BLaER1 treated with 17β-estradiol and CSF1 and Interleukin-3, amounts not matched to agents 10 nM and 100 nM (cell line): ENCODE data around the gene SCIN.
"Not testable (repeated sequence)": the region's sequence is repeated elsewhere in the genome, so short reads cannot be mapped to it uniquely, and the experiment has no call there.

Source experiments
- H3K27ac ChIP-seq, 11 experiments: shearing (Covaris generic); formaldehyde crosslinking; 2 replicates each; pipeline ENCODE4 v1.8.1; 2022
- H3K27me3 ChIP-seq, 11 experiments: shearing (Covaris generic); formaldehyde crosslinking; 2 replicates each; pipeline ENCODE4 v1.8.1; 2022
- H3K36me3 ChIP-seq, 11 experiments: shearing (Covaris generic); formaldehyde crosslinking; 2 replicates each; pipeline ENCODE4 v1.8.1; 2022
- H3K4me1 ChIP-seq, 10 experiments: shearing (Covaris generic); formaldehyde crosslinking; 2 replicates each; pipeline ENCODE4 v1.8.1; 2022
- H3K4me2 ChIP-seq, 11 experiments: shearing (Covaris generic); formaldehyde crosslinking; 2 replicates each; pipeline ENCODE4 v1.8.1; 2022
- H3K4me3 ChIP-seq, 10 experiments: shearing (Covaris generic); formaldehyde crosslinking; 2 replicates each; pipeline ENCODE4 v1.8.1; 2022
- H3K9ac ChIP-seq, 11 experiments: shearing (Covaris generic); formaldehyde crosslinking; 2 replicates each; pipeline ENCODE4 v1.8.1; 2022
- H3K9me3 ChIP-seq, 11 experiments: shearing (Covaris generic); formaldehyde crosslinking; replicated peaks in 1 of 11; 2 replicates each; pipeline ENCODE4 v1.8.1; 2022
- H4K20me1 ChIP-seq, 11 experiments: shearing (Covaris generic); formaldehyde crosslinking; 2 replicates each; pipeline ENCODE4 v1.8.1; 2022
- Cebpa-rat ChIP-seq, 11 experiments: shearing (Covaris generic); IDR thresholded peaks; 2 replicates each; pipeline ENCODE4 v1.8.1; 2022

SCIN gene

DNA sequence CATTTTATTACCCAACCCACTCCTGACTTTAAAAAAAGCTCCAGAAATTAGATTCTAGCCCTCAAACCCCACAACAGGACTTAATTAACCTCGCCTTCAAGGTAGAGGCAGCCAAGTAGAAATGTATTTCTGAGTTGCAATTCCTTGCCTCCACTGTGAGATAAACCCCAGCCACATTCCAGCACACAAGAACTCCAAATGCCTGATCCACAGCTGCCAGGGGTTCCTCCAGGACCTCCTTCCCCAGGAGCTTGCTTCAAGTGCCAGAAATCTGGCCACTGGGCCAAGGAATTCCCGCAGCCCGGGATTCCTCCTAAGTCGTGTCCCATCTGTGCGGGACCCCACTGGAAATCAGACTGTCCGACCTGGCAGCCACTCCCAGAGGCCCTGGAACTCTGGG, 91.1 kb downstream of the SCIN start:
- H4K20me1 ChIP-seq = no peaks in the 10 kb centered on the region
- no peak overlapping the region for H3K27ac ChIP-seq
- no peak overlapping the region for H3K9ac ChIP-seq
- no peak overlapping the region for H3K4me2 ChIP-seq
- no peaks in the 10 kb centered on the region for H3K27me3 ChIP-seq
- no peaks in the 10 kb centered on the region for H3K36me3 ChIP-seq
- no peaks in the 10 kb centered on the region for H3K4me1 ChIP-seq
- H3K9me3 ChIP-seq = no peaks in the 10 kb centered on the region
- H3K4me3 ChIP-seq = no peak overlapping the region
- TF ChIP-seq Cebpa-rat (IDR thresholded peaks at IDR 0.05) = no peak

DNA sequence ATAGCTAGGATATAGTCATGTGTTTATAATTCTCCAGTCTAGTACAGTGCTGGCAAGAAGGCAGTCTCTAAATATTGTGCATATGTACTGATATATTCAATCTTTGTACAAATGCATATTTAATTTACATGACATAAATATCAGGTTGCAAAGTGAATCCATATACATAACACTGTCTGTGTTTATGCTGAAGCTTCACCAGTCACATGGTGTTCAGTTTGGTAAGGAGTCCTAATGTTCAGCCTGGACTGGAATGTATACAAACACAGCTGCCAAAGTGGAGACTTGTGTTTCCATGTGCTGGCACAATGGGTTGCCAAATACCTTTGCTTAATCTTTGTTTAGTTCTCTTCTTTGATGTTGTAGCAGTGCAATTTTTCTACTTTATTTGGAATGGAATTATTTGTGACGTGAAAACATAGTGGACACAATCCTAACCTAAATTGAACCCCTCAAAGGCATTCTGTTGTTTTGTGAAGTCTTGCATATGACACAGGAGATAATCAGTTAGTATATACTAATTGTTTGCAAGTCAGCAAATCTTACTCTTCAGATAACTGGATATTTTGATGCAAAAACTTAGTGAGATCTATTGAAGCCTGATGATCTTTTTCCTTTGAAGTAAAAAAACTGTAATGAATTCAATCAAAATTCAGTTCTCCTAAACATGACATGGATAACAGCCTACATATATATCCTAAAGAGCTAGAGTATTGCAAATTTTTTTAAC, 99.6 kb downstream of the SCIN start:
- Histone ChIP-seq H3K4me1 (peaks cover 5 to 63% (median 22%) of the 10 kb centered on the region in 10 experiments; a peak in 18 of 20 replicates), H3K4me2 (peak overlapping the region in 10 of 11 experiments; percentile 0 to 86 (median 55); a peak in 18 of 22 replicates), H3K9me3 (peaks cover 0 to 6% (median 0%) of the 10 kb centered on the region in 11 experiments; a peak in 2 of 22 replicates), H4K20me1 (no peaks in the 10 kb centered on the region), H3K27ac (peak overlapping the region in 10 of 11 experiments; percentile 0 to 80 (median 59); a peak in 17 of 22 replicates), H3K27me3 (no peaks in the 10 kb centered on the region), H3K9ac (peak overlapping the region in 4 of 11 experiments; percentile 3 to 54 (median 34); a peak in 3 of 22 replicates), H3K4me3 (no peak overlapping the region; a peak in 1 of 20 replicates), H3K36me3 (no peaks in the 10 kb centered on the region)
- no peak for TF ChIP-seq Cebpa-rat (IDR thresholded peaks at IDR 0.05)

DNA sequence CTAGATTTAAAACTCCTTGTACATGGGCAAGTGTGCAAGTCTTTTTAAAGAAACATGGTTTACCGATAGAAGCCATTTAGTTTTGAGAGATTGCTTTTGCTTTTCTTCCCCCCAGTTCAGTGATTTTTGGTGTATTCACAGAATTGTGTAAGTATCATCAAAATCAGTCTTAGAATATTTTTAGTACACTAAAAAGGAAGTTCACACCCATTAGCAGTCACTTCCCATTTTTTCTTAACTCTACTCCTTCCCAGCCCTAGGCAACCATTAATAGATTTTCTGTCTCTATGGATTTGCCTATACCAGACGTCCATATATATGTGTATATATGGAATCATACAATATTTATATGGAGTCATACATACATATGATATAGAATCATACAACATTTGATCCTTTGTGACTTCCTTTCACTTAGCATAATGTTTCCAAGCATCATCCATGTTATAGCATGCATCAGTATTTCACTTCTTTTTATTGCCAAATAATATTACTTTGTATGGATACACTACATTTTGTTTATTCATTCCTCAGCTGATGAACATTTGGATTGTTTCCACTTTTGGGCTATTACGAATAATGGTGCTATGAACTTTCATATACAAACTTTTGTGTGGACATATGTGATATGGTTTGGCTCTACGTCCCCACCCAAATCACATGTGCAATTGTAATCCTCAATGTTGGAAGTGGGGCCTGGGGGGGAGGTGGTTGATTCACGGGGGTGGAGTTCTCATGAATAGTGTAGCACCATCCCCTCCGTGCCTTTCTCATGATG, 100.4 kb downstream of the SCIN start:
- no peaks in the 10 kb centered on the region for H4K20me1 ChIP-seq
- H3K4me2 ChIP-seq = peak overlapping the region in 10 of 11 experiments; percentile 0 to 86 (median 55); a peak in 18 of 22 replicates
- H3K9ac ChIP-seq = peak overlapping the region in 4 of 11 experiments; percentile 3 to 54 (median 34); a peak in 4 of 22 replicates
- H3K36me3 ChIP-seq = no peaks in the 10 kb centered on the region
- TF ChIP-seq Cebpa-rat (IDR thresholded peaks at IDR 0.05) = no peak
- peak overlapping the region in 10 of 11 experiments; percentile 0 to 80 (median 67); a peak in 17 of 22 replicates for H3K27ac ChIP-seq
- H3K9me3 ChIP-seq = peaks cover 0 to 10% (median 0%) of the 10 kb centered on the region in 11 experiments; a peak in 2 of 22 replicates
- no peaks in the 10 kb centered on the region for H3K27me3 ChIP-seq
- no peak overlapping the region; a peak in 1 of 20 replicates for H3K4me3 ChIP-seq
- H3K4me1 ChIP-seq = peaks cover 5 to 63% (median 22%) of the 10 kb centered on the region in 10 experiments; a peak in 18 of 20 replicates

DNA sequence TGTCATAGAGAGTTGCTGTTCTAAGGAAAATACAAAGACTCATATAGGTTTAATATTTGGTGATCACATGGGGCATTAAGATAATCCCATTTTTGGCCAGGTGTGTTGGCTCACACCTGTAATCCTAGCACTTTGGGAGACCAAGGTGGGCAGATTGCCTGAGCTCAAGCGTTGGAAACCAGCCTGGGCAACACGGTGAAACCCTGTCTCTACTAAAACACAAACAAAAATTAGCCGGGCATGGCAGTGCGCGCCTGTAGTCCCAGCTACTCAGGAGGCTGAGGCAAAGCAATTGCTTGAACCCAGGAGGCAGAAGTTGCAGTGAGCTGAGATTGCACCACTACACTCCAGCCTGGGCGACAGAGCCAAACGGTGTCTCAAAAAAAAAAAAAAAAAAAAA, 102.9 kb downstream of the SCIN start:
- H4K20me1 ChIP-seq, H3K9ac ChIP-seq, H3K4me3 ChIP-seq, H3K27me3 ChIP-seq, H3K27ac ChIP-seq, H3K36me3 ChIP-seq: not testable (repeated sequence)
- peaks cover 0 to 20% (median 0%) of the 10 kb centered on the region in 11 experiments; a peak in 5 of 22 replicates for H3K9me3 ChIP-seq
- peak overlapping the region in 4 of 11 experiments; percentile 27 to 55 (median 46); a peak in 6 of 22 replicates for H3K4me2 ChIP-seq
- peaks cover 5 to 51% (median 22%) of the 10 kb centered on the region in 10 experiments; a peak in 18 of 20 replicates for H3K4me1 ChIP-seq

DNA sequence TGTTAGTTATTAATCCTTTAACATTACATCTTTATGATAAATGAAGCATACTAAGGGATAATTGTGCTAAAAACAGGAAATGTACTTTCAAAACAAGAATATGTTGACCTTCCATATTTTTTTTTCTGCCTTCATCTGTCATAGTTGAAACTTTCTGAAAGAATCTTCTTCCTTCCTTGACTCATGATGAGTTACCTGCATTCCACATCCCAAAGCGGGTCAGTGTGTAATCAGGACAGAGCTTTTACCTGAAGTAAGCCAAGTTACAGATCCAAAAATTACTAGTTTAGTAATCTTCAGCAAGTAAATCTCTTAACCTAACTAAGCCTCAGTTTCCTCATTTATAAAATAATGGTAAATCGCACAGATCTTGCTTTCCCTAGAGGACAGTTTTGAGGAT, 103.5 kb downstream of the SCIN start:
- no peaks in the 10 kb centered on the region for H4K20me1 ChIP-seq
- no peak overlapping the region for H3K4me3 ChIP-seq
- no peak for TF ChIP-seq Cebpa-rat (IDR thresholded peaks at IDR 0.05)
- H3K9ac ChIP-seq = no peak overlapping the region
- peak overlapping the region in 3 of 11 experiments; percentile 43 to 55 (median 48); a peak in 5 of 22 replicates for H3K4me2 ChIP-seq
- peaks cover 0 to 20% (median 0%) of the 10 kb centered on the region in 11 experiments; a peak in 5 of 22 replicates for H3K9me3 ChIP-seq
- no peak overlapping the region for H3K27ac ChIP-seq
- peaks cover 5 to 48% (median 22%) of the 10 kb centered on the region in 10 experiments; a peak in 18 of 20 replicates for H3K4me1 ChIP-seq
- no peaks in the 10 kb centered on the region for H3K36me3 ChIP-seq
- H3K27me3 ChIP-seq = no peaks in the 10 kb centered on the region

DNA sequence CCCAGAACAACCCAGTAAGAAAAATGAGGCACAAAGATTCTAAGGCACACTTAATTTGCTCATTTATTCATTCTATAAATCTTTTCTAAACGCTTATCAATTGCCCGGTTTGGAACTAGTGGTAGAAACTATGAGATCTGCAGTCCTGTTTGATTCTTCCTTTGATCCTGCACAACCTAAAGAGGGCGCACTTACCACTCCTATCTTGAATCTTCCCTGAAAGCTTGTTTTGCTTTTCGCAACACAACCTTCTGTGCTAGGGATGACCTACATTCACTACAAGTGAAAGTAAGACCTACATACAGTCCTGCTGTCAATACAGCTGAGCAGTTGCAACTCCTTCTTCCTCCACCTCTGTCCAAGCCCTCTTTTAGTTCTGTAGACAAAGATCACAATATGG, 104.3 kb downstream of the SCIN start:
- Histone ChIP-seq H3K9me3 (peaks cover 0 to 20% (median 0%) of the 10 kb centered on the region in 11 experiments; a peak in 5 of 22 replicates), H3K4me2 (no peak overlapping the region), H3K9ac (no peak overlapping the region), H4K20me1 (no peaks in the 10 kb centered on the region), H3K27ac (no peak overlapping the region), H3K4me3 (no peak overlapping the region), H3K4me1 (peaks cover 5 to 40% (median 20%) of the 10 kb centered on the region in 10 experiments; a peak in 18 of 20 replicates), H3K27me3 (no peaks in the 10 kb centered on the region), H3K36me3 (no peaks in the 10 kb centered on the region)
- TF ChIP-seq Cebpa-rat (IDR thresholded peaks at IDR 0.05) = no peak

DNA sequence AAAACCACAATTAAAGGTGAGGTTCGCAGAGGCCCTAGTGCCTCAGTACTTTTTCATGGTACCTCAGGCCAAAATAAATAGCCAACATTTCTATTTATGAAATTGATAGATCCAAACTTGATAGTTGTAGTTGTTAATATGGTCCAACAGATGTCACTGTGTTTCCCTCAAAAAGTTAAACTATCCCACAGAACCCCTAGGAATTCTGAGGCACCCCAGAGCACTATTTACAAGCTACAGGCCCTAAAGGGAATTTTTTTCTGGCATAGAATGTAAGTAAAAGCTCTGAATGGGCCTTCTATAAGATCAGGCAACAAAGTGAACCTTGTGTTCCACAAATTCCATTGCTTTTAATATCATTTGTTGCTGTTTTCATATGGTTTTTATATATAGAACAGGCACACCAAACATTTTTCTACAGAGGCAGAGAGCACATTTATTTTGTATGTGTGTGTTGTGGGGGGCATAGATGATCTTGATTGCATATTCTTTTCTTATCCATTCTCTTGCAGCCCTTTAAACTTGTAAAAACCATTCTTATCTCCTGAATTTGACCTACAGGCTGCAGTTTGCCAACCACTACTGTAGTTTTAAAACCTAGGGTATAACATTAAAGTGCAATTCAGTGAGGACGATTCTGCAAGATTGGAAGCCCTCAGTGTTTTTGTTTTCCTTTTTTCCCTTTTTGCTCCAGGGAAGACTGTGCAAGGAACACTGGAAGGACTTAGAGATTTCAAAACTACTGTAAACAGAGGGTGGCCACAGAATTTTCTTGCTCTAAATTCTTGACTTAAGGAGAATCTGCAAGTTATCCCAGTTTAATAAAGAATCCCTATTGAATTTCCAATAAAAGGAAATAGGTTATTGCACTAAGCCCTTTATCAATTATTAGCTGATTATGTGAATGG, 113.4 kb downstream of the SCIN start:
- Histone ChIP-seq H3K27me3 (no peaks in the 10 kb centered on the region), H3K4me1 (peaks cover 0 to 20% (median 1%) of the 10 kb centered on the region in 10 experiments; a peak in 5 of 20 replicates), H3K9me3 (peaks cover 15 to 18% (median 16%) of the 10 kb centered on the region in 11 experiments), H3K4me3 (no peak overlapping the region), H3K36me3 (no peaks in the 10 kb centered on the region), H3K4me2 (no peak overlapping the region), H4K20me1 (no peaks in the 10 kb centered on the region), H3K9ac (no peak overlapping the region), H3K27ac (no peak overlapping the region)
- TF ChIP-seq Cebpa-rat (IDR thresholded peaks at IDR 0.05) = no peak

DNA sequence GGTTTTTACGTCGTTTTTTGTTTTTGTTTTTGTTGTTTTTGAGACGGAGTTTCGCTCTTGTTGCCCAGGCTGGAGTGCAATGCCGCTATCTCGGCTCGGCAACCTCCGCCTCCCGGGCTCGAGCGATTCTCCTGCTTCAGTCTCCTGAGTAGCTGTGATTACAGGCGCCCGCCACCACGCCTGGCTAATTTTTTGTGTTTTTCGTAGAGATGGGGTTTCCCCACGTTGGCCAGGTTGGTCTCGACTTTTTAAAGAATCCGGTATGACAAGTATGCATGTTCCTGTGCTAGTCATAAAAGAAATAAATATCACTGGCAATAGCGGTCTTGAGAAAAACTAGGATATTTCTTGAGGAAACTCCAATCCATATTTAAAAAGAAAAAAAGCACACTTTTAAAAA, 114.2 kb downstream of the SCIN start:
- Histone ChIP-seq H3K4me2 (no peak overlapping the region), H4K20me1 (no peaks in the 10 kb centered on the region), H3K27ac (no peak overlapping the region), H3K9ac (no peak overlapping the region), H3K9me3 (peaks cover 15 to 18% (median 16%) of the 10 kb centered on the region in 11 experiments), H3K4me1 (peaks cover 0 to 20% (median 1%) of the 10 kb centered on the region in 10 experiments; a peak in 5 of 20 replicates), H3K4me3 (no peak overlapping the region), H3K27me3 (no peaks in the 10 kb centered on the region), H3K36me3 (no peaks in the 10 kb centered on the region)
- TF ChIP-seq Cebpa-rat (IDR thresholded peaks at IDR 0.05) = no peak
